HFFc6 (cell line): Measurements from ENCODE around the gene ITPR1. TPM values are rescaled to one million over a fixed set of nuclear protein-coding genes. Genes with fewer than 3 reads are reported as not detected.

Experiments used
- DNase-seq: peaks from one replicate; pipeline ENCODE4 v3.0.0-alpha.2; 2018
- H3K27ac Mint-ChIP-seq: 2 replicates; pipeline ENCODE4 v1.8.0; 2020; ENCODE audit warnings: mild to moderate bottlenecking, mixed read lengths
- H3K27me3 Mint-ChIP-seq: 2 replicates; pipeline ENCODE4 v1.8.0; 2021; ENCODE audit warnings: mild to moderate bottlenecking, moderate library complexity, mixed read lengths; ENCODE audit not compliant: insufficient read depth
- H3K36me3 Mint-ChIP-seq: 2 replicates; pipeline ENCODE4 v1.8.0; 2021; ENCODE audit warnings: low read depth, mixed read lengths
- H3K4me1 Mint-ChIP-seq: 2 replicates; pipeline ENCODE4 v1.8.0; 2020; ENCODE audit warnings: low read depth, mixed read lengths
- H3K4me3 Mint-ChIP-seq: 2 replicates; pipeline ENCODE4 v1.8.0; 2020; ENCODE audit warnings: mild to moderate bottlenecking, moderate library complexity, mixed read lengths
- H3K9me3 Mint-ChIP-seq: 2 replicates; pipeline ENCODE4 v1.8.0; 2020; ENCODE audit warnings: mild to moderate bottlenecking, mixed read lengths
- total RNA-seq, 6 experiments: library from RNA; stranded (reverse); fragmentation: NEBNext Ultra II Directional; extraction: Animal tissue kit (Norgen Biotek cat#: 25700); gene quantifications; 2 replicates in 1 of 6; 3 replicates in 5 of 6; pipeline ENCODE4 v1.2.3, GENCODE V29; 2021
- TF ChIP-seq, protein P1 (sequence below): fragments of 200-600 bp; sonication (generic); IDR thresholded peaks from 2 replicates; pipeline ENCODE4 v1.5.0; 2021; ENCODE audit warnings: antibody characterized with exemption, mild to moderate bottlenecking

The ITPR1 gene
- total RNA-seq, 6 experiments from 2014 or later, result 4.9 to 8.3 (median 6.1) TPM

DNA sequence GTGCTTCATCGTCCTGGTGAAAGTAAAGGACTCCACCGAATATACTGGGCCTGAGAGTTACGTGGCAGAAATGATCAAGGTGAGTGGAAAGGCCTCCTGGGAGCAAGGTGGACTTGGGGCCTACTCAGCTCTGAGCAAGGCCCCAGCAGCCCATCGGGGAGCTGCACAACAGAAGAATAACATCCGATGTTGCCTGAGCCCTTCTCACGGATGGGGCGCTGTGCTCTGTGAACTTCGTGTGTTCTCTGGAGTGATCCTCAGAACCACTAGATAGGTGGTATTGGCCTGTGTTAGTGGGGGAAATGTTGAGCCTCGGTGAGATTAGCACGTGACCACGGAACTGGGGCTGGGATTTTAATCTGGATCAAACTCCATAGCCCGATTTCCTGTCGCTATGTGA is 325.0 kb downstream of the ITPR1 start:
- no peak for DNase-seq
- Mint-ChIP-seq H3K27me3 (no peaks in the 10 kb centered on the region; the same call in 1 of the 2 replicates), H3K4me3 (no peak overlapping the region), H3K27ac (no peak overlapping the region), H3K36me3 (peaks cover 20% of the 10 kb centered on the region), H3K9me3 (peaks cover 15% of the 10 kb centered on the region), H3K4me1 (peaks cover 6% of the 10 kb centered on the region; the same call in 1 of the 2 replicates)
- TF ChIP-seq, protein P1, sequence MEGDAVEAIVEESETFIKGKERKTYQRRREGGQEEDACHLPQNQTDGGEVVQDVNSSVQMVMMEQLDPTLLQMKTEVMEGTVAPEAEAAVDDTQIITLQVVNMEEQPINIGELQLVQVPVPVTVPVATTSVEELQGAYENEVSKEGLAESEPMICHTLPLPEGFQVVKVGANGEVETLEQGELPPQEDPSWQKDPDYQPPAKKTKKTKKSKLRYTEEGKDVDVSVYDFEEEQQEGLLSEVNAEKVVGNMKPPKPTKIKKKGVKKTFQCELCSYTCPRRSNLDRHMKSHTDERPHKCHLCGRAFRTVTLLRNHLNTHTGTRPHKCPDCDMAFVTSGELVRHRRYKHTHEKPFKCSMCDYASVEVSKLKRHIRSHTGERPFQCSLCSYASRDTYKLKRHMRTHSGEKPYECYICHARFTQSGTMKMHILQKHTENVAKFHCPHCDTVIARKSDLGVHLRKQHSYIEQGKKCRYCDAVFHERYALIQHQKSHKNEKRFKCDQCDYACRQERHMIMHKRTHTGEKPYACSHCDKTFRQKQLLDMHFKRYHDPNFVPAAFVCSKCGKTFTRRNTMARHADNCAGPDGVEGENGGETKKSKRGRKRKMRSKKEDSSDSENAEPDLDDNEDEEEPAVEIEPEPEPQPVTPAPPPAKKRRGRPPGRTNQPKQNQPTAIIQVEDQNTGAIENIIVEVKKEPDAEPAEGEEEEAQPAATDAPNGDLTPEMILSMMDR, result no peak

DNA sequence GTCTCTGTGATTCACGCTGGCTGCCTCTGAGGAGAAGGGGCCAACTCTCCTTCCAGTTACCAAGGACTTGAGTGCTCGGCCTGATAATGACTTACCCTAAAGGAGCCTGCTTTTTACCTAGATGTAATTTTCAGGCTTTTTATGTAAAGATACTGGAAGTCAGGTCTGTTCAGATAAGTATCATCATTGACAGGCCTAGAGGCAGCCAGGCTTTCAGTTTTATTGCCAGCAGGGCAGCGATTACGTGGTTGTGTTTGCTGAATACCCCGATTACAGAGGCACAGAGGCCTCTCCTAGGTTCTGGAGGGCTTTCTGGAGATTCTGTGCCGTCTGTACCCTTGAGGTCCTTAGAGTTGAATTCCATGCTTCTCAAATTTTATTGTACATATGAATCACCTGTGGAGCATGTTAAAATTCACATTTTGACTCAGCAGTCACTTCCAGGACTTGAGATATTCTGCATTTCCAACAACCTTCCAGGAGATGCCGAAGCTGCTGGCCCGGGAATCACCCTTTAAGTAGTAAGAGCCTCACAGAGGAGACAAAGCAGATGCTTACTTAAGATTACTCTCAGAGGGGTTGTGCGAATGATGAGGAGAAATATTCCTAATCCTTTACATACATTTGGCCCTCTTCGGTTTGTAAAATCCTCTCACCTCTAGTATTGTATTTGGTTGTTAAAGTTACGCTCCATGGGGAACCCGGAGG is 326.0 kb downstream of the ITPR1 start:
- H3K4me1 Mint-ChIP-seq, result peaks cover 6% of the 10 kb centered on the region; the same call in 1 of the 2 replicates
- DNase-seq, result no peak
- H3K9me3 Mint-ChIP-seq, result peaks cover 15% of the 10 kb centered on the region
- H3K27ac Mint-ChIP-seq, result no peak overlapping the region
- TF ChIP-seq, protein P1, result no peak
- H3K36me3 Mint-ChIP-seq, result peaks cover 25% of the 10 kb centered on the region
- H3K4me3 Mint-ChIP-seq, result no peak overlapping the region
- no peaks in the 10 kb centered on the region; the same call in 1 of the 2 replicates for H3K27me3 Mint-ChIP-seq

DNA sequence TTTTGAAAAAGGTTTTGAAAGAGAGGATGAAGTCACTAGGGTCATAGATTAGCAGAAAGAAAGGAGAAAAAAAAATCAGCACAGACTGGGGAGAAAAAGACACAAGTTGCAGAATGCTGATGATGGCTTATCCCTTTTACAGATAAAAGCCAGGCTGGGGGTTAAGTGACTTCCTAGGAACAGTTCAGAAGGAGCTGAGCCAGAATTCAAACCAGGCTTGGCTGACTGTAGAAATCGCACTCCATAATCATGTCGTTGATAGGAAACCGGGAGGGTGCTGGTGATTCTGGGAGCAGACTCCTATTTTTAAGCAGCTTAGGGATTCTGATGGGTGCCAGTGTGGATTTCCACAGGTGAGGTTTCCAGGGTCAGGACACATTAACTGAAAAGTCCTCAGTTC is 326.6 kb downstream of the ITPR1 start:
- H3K4me3 Mint-ChIP-seq, result no peak overlapping the region
- no peak overlapping the region for H3K27ac Mint-ChIP-seq
- no peaks in the 10 kb centered on the region; the same call in 1 of the 2 replicates for H3K27me3 Mint-ChIP-seq
- peaks cover 10% of the 10 kb centered on the region for H3K4me1 Mint-ChIP-seq
- peaks cover 25% of the 10 kb centered on the region for H3K36me3 Mint-ChIP-seq
- peaks cover 15% of the 10 kb centered on the region for H3K9me3 Mint-ChIP-seq
- TF ChIP-seq, protein P1, result no peak
- no peak for DNase-seq

DNA sequence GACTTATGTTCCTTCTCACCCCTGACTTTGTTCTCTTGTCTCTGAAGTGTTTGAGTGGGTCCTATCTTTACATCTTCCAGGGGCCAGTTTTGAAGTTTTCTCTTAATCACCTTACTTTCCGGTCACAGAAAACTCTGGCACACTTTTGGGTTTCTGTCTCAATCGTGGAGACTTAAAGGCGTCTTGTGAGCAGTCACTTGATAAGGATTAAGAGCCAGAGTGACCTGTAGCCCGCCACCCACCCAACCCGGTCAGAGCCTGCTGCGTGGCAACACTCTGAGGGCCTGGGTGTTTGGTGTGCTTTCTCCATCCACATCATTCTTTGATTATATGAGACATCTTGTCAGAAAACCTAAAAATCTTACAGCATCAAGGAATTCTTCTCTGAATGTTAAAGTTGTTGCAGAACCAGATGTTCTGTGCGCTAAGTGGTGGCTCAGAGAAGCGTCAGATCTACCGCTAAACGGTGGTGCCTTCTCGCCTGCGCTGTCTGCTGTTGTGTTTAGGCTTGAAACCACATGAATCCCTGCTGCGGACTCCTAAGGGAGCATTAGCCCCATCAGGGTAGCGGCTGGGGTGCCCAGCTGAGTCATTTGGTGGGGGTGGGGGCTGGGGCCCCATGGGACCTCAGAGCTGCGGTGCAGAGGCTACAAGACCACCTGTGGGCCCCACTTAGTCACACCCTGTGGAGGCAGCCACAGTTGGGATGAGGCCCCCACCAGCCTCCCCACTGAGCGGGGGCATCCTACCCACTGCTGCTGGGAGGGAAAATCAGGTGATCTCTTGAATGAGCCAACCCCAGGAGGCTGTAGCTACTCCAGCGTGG is 327.4 kb downstream of the ITPR1 start:
- peaks cover 18% of the 10 kb centered on the region for H3K4me1 Mint-ChIP-seq
- no peak for DNase-seq
- TF ChIP-seq, protein P1, result no peak
- H3K27ac Mint-ChIP-seq, result no peak overlapping the region
- H3K36me3 Mint-ChIP-seq, result peaks cover 25% of the 10 kb centered on the region
- H3K27me3 Mint-ChIP-seq, result no peaks in the 10 kb centered on the region; the same call in 1 of the 2 replicates
- no peak overlapping the region for H3K4me3 Mint-ChIP-seq
- peaks cover 15% of the 10 kb centered on the region for H3K9me3 Mint-ChIP-seq

DNA sequence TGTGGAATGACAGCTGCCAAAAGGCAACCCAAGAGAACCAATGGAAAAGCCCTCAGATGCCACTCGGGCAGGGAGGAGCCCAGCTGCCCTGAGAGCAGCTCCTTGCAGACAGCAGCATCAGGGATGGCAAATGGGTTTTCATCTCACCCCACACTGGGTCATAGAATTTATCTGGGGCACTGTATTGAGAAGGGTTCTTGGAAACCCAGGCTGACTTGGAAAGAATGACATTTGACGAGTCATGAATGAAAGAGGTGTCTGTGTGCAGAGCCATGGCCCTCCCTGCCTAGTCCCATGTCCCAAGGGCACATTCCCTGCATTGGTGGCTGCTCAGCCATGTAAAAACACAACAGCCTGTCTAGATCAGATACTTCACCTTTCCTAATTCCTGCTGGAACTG is 328.2 kb downstream of the ITPR1 start:
- H3K9me3 Mint-ChIP-seq, result peaks cover 15% of the 10 kb centered on the region
- peaks cover 23% of the 10 kb centered on the region for H3K4me1 Mint-ChIP-seq

More for the DNA sequence above, 328.2 kb downstream of the ITPR1 start:
- H3K27ac Mint-ChIP-seq, result no peak overlapping the region
- TF ChIP-seq, protein P1, result no peak
- no peak overlapping the region for H3K4me3 Mint-ChIP-seq
- peak; percentile 3 for DNase-seq
- peaks cover 25% of the 10 kb centered on the region for H3K36me3 Mint-ChIP-seq
- H3K27me3 Mint-ChIP-seq, result no peaks in the 10 kb centered on the region; the same call in 1 of the 2 replicates
